GM18517 (cell line): ENCODE results near the gene UIMC1.

Experiments used
- ATAC-seq: cut with Tn5 transposase; IDR thresholded peaks from one replicate; pipeline ENCODE4 v1.9.1; 2021; ENCODE audit warnings: mild to moderate bottlenecking, moderate library complexity; ENCODE audit not compliant: unreplicated experiment

Gene UIMC1

GRCh38 chr5:176887252-176887849, 119.2 kb downstream of the UIMC1 start:
- ATAC-seq = no peak

DNA sequence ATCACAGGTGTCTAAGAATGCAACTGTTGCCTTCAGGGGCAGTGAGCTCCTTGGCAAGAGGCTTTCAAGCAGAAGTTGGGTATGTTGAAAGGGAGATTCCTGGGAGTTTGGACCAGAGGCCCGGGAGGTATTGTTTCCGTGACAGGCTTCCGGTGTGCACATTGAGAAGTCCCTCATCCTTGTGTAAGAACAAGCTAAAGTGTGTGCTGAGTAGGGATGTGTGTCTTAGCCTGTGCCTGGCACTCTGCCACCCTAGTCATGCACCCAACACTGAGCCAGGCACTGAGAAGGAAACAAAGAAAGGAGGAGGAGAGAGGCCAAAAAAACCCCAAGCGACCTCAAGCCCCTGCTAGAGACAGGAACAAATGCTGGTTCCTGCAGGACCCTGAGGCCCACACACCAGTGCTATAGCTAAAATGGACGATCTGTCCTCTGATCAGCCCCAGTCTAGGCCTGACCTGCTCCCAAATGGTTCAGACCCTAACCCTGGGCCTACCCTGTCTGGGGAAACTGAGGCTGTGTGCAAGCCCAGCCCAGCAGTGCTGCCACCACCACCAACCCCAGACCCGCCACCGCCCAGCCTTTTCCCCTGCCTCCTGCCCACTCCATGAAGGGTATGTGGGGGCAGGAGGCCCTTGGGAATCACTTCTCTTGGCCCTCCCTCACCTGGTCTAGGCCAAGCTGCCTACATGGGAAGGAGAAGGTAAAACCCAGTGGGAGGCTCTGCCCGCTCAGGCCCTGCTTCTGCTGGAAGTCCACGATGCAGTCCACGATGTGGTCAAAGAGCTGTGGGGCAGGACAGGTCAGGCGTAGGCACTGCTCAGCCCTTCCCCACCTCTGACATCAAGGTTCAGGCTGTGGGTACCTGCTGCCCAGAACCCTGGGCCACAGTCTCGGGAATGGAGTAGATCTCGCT, 120.0 kb downstream of the UIMC1 start:
- ATAC-seq = no peak

- ATAC-seq = no peak
These were observed 122.0 kb downstream of the UIMC1 start for GRCh38 chr5:176884571-176884890.

GRCh38 chr5:176883700-176884570, 122.6 kb downstream of the UIMC1 start:
- ATAC-seq = no peak

DNA sequence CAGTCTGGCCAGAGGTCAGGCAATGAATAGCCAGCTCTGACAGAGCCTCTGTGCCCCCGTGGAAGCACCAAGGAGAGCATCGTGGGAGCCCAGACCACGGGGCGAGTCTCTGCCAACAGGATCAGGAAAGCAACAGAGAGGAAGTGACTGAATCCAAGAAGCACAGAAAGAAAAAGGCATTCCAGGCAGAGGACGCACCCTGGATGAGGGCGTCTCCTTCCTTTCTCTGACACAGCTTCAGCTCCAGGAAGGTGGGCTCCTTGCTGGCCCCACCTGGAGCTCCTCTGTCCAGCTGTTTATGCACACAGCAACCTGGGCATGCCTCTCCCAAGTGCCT, 124.0 kb downstream of the UIMC1 start:
- ATAC-seq = no peak

DNA sequence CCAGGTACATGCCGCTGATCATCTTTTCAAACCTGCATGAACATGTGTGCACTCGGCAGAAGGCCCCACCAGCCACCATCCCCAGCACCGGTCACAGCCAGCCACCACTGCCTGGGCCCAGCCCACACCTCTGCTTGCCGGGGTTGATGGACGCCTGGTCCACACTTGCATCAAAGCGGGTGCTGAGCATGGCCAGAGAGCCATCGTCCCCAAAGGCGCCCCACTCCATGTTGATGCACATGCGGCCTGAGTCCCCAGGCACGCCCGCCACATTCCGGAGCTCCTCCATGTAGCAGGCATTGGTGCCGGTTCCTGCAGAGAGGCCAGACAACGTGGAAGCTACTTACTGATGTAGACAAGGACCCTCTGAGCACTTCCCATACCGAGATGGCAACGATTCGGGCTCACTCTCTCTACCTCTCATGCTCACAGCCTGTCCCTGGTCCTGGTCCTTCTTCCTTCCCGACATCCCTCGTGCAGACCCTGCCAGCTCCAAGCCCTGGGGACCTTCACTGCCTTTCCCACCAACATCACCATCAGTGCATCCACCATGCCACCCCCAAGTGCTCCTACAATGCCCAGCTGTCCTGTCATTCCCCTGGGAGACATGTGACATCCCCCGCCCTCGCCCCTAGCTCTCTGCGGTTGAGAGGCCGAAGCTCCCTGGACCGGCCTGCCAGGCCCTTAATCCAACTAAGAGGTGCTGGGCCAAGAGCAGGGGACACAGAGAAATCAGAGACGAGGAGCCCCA, 124.6 kb downstream of the UIMC1 start:
- no peak for ATAC-seq

DNA sequence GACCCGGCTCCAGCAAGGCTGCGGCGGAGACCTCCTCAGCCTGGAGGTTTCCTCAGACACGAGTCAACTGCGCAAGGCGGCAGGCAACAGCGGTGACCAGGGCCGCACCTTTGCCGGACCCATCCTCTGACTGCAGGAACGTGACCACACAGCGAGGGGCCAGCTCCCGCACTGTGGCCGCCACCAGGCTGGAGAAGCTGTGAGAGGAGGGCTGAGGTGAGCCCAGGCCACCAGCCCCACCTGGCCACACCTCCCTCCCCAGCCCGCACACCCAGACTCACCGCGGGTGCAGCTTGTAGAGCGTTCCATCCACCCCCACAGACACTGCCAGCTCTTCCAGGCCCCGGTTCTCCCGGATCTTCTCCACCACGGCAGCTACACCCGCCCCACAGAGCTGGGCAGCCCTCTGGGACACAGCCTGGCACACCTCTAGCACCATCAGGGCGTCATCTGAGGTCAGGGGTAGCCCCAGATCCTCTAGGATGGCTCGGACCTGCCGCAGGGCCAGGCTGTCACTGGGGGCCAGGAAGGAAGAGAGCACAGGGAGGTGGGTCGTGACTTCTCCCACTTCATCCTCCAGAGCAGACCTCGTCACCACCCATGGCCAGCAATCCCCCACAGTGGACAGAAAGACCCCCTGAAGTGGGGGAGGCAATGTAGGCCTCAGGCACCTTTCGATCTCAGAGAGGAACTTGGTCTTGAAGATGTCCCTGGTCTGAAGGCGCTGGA, 125.4 kb downstream of the UIMC1 start:
- ATAC-seq = no peak

DNA sequence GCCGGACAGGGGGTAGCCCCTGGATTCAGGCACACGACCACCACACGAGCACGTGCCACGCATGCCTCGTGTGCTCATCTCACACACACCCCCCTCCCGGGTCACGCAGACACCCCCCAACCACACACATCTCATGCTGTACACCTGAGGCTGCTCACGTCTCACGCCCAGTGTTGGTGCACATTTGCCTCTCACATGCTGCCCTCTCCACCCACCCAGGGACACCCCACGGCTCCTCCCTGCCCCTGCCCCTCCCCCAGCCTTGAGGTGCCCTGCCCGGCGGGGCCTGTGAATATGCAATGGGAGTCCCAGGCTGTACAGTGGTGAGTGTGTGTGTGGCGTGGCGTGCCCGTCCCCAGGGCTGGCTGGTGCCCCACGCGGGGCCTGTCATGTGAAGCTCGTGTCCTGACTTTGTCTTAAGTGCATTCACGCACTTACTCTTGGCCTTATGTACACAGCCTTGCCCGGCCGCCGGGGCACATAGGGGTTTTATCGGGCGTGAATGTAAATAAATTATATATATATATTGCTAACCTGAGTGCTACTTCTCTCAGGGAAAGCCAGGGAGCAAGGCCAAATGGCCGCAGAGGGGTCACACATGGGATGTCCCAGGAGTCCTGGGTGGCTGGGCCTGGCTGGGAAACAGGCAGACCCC, 126.1 kb downstream of the UIMC1 start:
- no peak for ATAC-seq

- ATAC-seq = no peak
These were observed 126.8 kb downstream of the UIMC1 start for GRCh38 chr5:176879663-176880361.

DNA sequence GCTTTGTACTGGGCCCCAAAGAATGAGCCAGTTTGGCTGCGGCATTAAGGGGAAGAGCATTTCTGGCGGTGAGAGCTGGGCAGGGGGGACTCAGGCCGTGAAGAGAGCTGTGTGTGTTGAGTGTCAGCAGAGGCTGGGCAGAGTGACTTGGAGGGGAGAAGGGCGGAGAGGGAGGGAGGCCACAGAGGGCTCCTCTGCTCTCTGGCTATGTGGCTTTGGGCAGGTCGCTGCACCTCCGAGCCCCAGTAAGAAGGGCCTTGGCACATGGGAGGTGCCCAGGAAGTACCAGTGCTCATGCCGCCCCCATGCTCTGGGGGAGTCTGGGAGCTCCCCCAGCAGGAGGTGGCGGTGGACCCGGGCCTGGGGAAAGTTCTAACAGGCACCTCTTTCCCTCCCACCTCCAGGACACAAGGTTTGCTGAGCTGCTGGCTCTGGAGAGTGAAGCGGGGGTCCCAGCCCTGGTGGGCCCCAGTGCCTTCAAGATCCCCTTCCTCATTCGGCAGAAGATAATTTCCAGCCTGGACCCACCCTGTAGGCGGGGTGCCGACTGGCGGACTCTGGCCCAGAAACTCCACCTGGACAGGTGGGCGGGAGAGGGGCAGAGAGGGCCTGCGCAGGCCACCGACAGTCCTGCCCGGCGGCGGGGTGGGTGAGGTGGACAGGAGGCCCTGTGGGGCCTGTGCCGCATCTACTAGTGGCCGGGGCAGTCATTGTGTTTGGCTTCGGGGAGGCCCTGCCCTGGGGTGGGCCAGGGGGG, 127.5 kb downstream of the UIMC1 start:
- no peak for ATAC-seq

DNA sequence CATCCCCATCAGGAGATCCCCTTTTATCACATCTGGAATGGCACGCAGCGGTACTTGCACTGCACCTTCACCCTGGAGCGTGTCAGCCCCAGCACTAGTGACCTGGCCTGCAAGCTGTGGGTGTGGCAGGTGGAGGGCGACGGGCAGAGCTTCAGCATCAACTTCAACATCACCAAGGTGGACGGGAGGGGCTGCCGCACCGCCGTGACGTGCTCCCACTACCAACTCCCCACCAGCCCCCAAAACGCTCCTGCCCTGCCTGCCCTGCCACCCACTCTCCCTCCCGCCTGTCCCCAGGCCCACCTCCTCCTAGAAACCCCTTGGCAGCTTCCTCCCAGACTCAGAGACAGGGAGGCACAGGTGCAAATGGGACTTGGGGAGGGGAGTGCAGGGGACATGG, 128.1 kb downstream of the UIMC1 start:
- no peak for ATAC-seq

GRCh38 chr5:176877793-176878331, 128.7 kb downstream of the UIMC1 start:
- no peak for ATAC-seq

DNA sequence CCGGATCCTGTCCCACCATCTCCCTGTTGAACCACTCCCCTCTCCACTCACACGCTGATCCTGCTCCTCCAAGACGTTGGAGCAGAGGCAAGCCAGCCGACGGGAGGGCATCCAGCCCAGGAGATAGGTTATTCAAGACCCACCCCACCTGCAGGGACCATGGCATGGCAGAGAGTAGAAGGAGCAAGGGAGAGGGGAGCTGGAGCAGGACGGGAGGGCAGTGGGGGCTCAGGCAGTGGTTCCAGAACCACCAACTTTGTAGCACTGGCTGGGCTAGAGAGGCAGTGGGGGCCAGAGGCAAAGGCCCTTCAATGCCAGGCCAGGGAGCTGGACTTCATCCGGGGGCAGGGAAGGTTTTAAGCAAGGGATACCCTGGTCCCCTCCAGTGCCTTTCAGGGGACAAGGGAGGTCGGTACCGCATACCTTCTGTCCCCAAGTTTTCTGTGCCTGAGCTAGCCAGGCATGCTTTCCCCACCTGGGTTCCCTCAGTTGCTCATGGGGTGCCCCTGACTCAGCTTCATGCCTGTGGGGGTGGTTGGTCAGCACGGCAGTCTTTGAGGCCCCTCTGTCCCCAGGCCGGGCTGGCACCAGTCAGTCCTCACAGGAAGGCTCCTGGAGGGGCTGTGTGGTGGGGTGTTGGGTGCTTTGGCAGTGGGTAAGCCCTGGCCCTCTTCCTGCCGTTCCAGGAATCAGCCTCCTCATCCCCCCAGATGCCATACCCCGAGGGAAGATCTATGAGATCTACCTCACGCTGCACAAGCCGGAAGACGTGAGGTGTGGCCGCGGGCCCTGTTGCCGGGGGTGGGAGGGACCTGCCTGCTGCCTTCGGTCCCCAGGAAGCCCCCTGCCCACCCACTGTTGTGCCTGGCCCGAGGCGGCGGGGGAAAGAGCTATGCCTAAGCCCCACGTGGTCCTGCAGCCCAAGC, 129.8 kb downstream of the UIMC1 start:
- no peak for ATAC-seq

DNA sequence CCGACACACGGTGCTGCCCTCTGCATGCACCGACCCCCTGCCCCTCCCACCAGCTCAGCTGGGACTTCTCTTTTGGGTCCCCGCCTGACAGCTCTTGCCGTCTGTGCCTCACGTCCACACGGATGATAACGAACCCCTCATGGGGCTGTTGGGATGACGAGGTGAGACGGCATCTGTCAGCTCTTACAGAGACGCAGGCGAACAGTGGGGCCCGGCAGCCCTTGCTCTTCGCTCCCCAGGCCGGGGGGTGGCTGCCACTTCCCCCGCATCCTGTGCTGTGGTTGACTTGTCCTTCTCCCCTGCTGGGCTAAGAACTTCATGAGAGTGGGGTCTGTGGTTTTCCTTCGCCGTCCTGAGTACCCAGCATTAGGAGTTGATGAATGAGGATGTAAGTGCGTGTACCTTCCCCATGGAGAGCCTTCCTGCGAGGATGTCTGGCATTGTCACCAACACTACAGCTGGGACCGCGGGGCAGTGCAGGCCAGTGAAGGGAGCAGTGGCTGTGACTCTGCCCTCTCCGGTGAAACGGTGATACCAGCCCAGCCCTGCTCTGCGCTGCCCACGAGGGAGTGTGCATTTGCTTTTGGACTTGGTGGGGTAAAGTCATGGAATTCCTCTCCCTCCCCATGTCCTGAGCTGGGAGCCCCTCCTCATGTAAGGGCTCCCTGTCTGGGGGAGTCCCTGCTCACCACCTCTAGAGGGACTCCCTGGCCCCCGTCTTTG, 130.6 kb downstream of the UIMC1 start:
- no peak for ATAC-seq

DNA sequence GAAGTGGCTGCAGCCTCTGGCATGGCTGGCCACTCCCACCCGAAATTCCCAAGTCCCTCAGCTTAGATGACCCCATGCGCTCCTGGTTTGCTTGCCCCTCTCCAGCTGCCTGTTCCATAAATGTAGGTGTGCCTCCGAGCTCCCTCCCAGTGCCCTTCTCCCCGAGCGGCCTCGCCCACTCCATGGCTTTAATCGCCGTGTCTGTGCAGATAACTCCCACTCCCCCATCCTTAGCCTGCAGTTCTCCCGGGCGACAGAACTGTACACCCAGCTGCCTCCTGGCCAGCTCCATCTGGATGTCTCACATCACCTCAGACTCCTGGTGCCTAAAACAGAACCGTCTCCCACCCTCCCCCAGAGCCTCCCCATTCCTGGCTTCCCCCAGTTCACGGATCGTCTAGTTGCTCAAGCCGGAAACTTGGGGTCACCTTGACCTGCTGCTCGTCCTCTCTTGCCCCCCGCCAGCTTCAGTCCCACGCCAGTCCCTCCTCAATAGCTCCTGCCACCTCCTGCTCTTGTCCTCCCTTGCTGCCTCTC, 131.5 kb downstream of the UIMC1 start:
- no peak for ATAC-seq

DNA sequence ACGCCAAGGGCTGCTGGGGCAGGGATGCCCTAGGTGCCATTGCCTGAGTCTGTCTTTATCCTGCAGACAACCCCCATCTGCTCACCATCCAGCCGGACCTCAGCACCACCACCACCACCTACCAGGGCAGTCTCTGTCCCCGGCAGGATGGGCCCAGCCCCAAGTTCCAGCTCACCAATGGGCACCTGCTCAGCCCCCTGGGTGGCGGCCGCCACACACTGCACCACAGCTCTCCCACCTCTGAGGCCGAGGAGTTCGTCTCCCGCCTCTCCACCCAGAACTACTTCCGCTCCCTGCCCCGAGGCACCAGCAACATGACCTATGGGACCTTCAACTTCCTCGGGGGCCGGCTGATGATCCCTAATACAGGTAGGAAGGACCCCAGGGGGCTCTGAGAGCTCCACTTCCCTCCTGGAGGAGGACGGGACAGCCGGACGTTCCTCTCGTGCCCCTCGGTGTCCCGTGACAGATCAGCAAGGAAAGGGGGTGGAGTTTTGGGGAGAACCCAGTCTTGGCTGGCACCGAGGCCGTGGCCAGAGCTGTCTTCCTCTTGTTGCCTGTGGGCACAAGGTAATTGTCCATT, 132.3 kb downstream of the UIMC1 start:
- no peak for ATAC-seq
